Measurements from ENCODE around the gene C1orf210. TPM values are rescaled to one million over a fixed set of nuclear protein-coding genes. Genes with fewer than 3 reads are reported as not detected.
A peak's percentile ranks its signal among the peaks of the same experiment; 100 is the strongest.

The C1orf210 gene
- total RNA-seq (10 to 100 TPM in 2 of 5 donors, 1 to 10 TPM in 2, not detected in 1; 4.3 to 24.3 (median 11.6) TPM), polyA plus RNA-seq (10 to 100 TPM in 2 of 3 donors, 1 to 10 TPM in 1; 7.7 to 34.4 (median 20.2) TPM)
- long read RNA-seq, donor 1, partial matches to known transcripts = 0 of 5 reads
- long read RNA-seq, donor 1, other reads (novel, unspliced or antisense) = 0 of 5 reads
- long read RNA-seq, donor 2, transcript C1orf210-202 (3 exons, 1,478 nt) = major isoform, 6 of 6 reads
- long read RNA-seq, donor 2, partial matches to known transcripts = 0 of 6 reads
- long read RNA-seq, donor 2, other reads (novel, unspliced or antisense) = 0 of 6 reads
- long read RNA-seq, donor 3, partial matches to known transcripts = 5 of 8 reads
- long read RNA-seq, donor 3, other reads (novel, unspliced or antisense) = 0 of 8 reads
- long read RNA-seq, donor 4 = 0 reads
- long read RNA-seq, donor 5, partial matches to known transcripts = 0 of 1 reads
- long read RNA-seq, donor 5, other reads (novel, unspliced or antisense) = 0 of 1 reads
- long read RNA-seq, donor 6 = 0 reads
- long read RNA-seq, donor 7, partial matches to known transcripts = 0 of 2 reads
- long read RNA-seq, donor 7, other reads (novel, unspliced or antisense) = 0 of 2 reads
- long read RNA-seq, donor 8, transcript C1orf210-202 (3 exons, 1,478 nt) = major isoform, 10 of 11 reads
- long read RNA-seq, donor 8, partial matches to known transcripts = 0 of 11 reads
- long read RNA-seq, donor 8, other reads (novel, unspliced or antisense) = 0 of 11 reads
- long read RNA-seq, donor 9, partial matches to known transcripts = 0 of 2 reads
- long read RNA-seq, donor 9, other reads (novel, unspliced or antisense) = 0 of 2 reads
- long read RNA-seq, donor 10, transcript C1orf210-202 (3 exons, 1,478 nt) = major isoform, 5 of 5 reads
- long read RNA-seq, donor 10, partial matches to known transcripts = 0 of 5 reads
- long read RNA-seq, donor 10, other reads (novel, unspliced or antisense) = 0 of 5 reads

DNA sequence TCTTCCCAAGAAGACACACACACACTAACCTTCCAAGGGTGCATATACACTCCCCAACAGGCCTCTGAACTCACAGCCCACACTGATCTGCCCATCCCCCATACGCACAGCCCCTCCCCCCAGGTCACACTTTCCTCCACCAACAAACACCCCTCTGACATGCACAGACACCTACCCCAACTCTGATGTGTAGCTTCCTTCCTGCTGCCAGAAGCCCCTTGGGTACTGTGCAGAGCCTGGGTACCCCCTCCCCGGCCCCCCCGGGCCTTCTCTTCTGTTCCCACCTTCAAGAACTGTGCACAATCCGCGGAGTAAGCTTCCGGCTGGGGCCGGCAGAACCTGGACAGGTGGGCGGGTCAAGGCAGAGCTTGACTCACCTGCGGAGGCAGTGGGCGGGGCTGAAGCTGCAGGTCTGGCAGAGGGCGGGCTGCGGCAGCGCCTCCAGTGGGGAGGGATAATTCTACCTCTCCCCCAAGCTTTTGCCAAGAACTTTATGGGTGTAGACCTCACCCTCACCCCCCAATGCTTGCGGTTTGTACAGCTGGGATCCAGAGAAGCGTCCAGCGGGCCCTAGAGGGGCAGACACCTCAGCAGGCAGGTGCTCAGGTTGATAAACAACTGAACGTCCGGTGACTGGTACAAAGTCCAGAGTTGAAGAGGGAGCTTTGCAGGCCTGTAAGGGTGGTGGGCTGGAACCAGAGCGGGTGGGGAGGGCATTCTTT, at the start of gene C1orf210:
Gene C1orf210, minus strand, starts transcription at position 313 of the 722 bp plus-strand sequence. CDS start 2,311 bp downstream, outside the sequence.
- no peaks in the 10 kb centered on the region for H3K9me3 ChIP-seq
- H3K4me3 ChIP-seq = peak within 1 kb of the TSS; percentile 31 to 51 (median 44)
- peaks cover 0 to 4% (median 0%) of the 10 kb centered on the region in 3 donors for H3K27me3 ChIP-seq
- WGBS, 5 donors = 21 to 39% (median 30%) methylated on average over 19 of the region's 19 CpGs
- intact Hi-C loops (cut with DNase I; ENCODE audit: low total_unique reads) = no loop called here
- peak; percentile 94 to 96 for DNase-seq
- peak within 1 kb of the TSS; percentile 59 to 88 (median 84) for H3K27ac ChIP-seq
- peaks cover 0 to 4% (median 0%) of the 10 kb centered on the region in 4 donors for H3K36me3 ChIP-seq
- peaks cover 5 to 42% (median 22%) of the 10 kb centered on the region in 4 donors for H3K4me1 ChIP-seq
- TF ChIP-seq EP300 (IDR thresholded peaks at IDR 0.05) = no peak
- TF ChIP-seq, protein P1, sequence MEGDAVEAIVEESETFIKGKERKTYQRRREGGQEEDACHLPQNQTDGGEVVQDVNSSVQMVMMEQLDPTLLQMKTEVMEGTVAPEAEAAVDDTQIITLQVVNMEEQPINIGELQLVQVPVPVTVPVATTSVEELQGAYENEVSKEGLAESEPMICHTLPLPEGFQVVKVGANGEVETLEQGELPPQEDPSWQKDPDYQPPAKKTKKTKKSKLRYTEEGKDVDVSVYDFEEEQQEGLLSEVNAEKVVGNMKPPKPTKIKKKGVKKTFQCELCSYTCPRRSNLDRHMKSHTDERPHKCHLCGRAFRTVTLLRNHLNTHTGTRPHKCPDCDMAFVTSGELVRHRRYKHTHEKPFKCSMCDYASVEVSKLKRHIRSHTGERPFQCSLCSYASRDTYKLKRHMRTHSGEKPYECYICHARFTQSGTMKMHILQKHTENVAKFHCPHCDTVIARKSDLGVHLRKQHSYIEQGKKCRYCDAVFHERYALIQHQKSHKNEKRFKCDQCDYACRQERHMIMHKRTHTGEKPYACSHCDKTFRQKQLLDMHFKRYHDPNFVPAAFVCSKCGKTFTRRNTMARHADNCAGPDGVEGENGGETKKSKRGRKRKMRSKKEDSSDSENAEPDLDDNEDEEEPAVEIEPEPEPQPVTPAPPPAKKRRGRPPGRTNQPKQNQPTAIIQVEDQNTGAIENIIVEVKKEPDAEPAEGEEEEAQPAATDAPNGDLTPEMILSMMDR (IDR thresholded peaks at IDR 0.05) = peak in 4 of 7 experiments; percentile 13 to 53 (median 36)
- TF ChIP-seq POLR2AphosphoS5 (IDR thresholded peaks at IDR 0.05) = peak in 2 of 3 donors; percentile 29 to 57

- no peaks in the 10 kb centered on the region for H3K9me3 ChIP-seq
- WGBS, 5 donors = 70 to 76% (median 72%) methylated on average over 7 of the region's 7 CpGs
- H3K27ac ChIP-seq = no peak overlapping the region
- no peak for TF ChIP-seq POLR2A (IDR thresholded peaks at IDR 0.05)
- TF ChIP-seq, protein P1 (IDR thresholded peaks at IDR 0.05) = peak in 1 of 7 experiments; percentile 13
- no peak overlapping the region for H3K4me3 ChIP-seq
- H3K36me3 ChIP-seq = no peaks in the 10 kb centered on the region
- intact Hi-C loops (cut with DNase I; ENCODE audit: low total_unique reads) = no loop called here
- peaks cover 0 to 9% (median 3%) of the 10 kb centered on the region in 4 donors for H3K4me1 ChIP-seq
- no peaks in the 10 kb centered on the region for H3K27me3 ChIP-seq
- no peak for DNase-seq
These were observed 49.2 kb upstream of the C1orf210 start for GRCh38 chr1:43334453-43335205.

DNA sequence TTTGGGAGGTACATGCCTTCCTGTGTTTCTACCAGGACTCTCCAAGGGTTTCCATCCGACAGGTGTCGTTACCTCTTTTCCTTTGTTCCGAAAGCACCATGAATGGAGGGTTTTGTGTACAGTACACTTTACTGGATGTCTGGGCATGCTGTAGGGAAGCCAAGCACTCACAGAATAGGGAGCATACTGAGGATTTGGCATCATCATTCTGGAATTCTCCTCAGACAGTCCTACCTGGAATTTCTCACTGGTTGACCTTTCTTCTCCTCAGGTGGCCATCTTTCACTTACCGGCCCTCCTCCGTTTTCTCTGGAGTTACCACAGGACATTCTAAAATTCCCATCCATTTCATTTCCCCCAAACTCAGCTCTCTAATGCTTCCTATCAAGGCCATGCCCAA, 46.3 kb upstream of the C1orf210 start:
- Histone ChIP-seq H3K4me1 (peaks cover 0 to 11% (median 3%) of the 10 kb centered on the region in 4 donors), H3K36me3 (no peaks in the 10 kb centered on the region), H3K9me3 (peaks cover 0 to 6% (median 2%) of the 10 kb centered on the region in 4 donors), H3K27ac (no peak overlapping the region), H3K4me3 (no peak overlapping the region), H3K27me3 (no peaks in the 10 kb centered on the region)
- 89 to 98% (median 94%) methylated on average over 5 of the region's 5 CpGs for WGBS, 5 donors
- intact Hi-C loops (cut with DNase I; ENCODE audit: low total_unique reads) = no loop called here
- no peak for DNase-seq
- TF ChIP-seq, protein P1 (IDR thresholded peaks at IDR 0.05) = no peak
- TF ChIP-seq EP300 (IDR thresholded peaks at IDR 0.05) (no peak), POLR2AphosphoS5 (IDR thresholded peaks at IDR 0.05) (no peak), POLR2A (IDR thresholded peaks at IDR 0.05) (no peak)

All from stomach (tissue), 19 donors.